HepG2 (cell line): ENCODE data around the gene ZNF230. TPM values are rescaled to one million over a fixed set of nuclear protein-coding genes. Genes with fewer than 3 reads are reported as not detected.
A peak's percentile ranks its signal among the peaks of the same experiment; 100 is the strongest.

Source experiments
- ATF7 ChIP-seq, 2 experiments: fragments of 450-650 bp in 1 of 2; sonication (generic) in 1 of 2; formaldehyde crosslinking in 1 of 2; IDR thresholded peaks; 2 replicates each; pipeline versions ENCODE4 v1.4.0 to v1.6.1; 2016 to 2020; ENCODE audit warnings: antibody characterized with exemption in 1 of 2, mild to moderate bottlenecking in 1 of 2, missing genetic modification reagents in 1 of 2
- CC2D1A ChIP-seq: sonication (generic); formaldehyde crosslinking; IDR thresholded peaks from 2 replicates; pipeline ENCODE4 v1.8.1; 2023; ENCODE audit warnings: mild to moderate bottlenecking, missing genetic modification reagents
- CREB1 ChIP-seq, 2 experiments: fragments of 450-650 bp in 1 of 2; IDR thresholded peaks; 2 replicates each; pipeline ENCODE4 v1.6.1; 2016 to 2017; ENCODE audit warnings: control low read depth in 1 of 2, mild to moderate bottlenecking in 1 of 2, missing compliant biosample characterization in 1 of 2, missing genetic modification characterization in 1 of 2
- DRAP1 ChIP-seq: IDR thresholded peaks from 2 replicates; pipeline ENCODE4 v1.6.1; 2016; ENCODE audit warnings: missing genetic modification reagents, missing compliant biosample characterization
- HBP1 ChIP-seq: IDR thresholded peaks from 2 replicates; pipeline ENCODE4 v1.6.1; 2016; ENCODE audit warnings: low read depth, control low read depth
- JUN ChIP-seq: sonication (generic); formaldehyde crosslinking; IDR thresholded peaks from 2 replicates; pipeline ENCODE4 v1.4.0; 2020; ENCODE audit warnings: mild to moderate bottlenecking, missing genetic modification reagents
- MIER2 ChIP-seq: IDR thresholded peaks from 2 replicates; pipeline ENCODE4 v1.6.1; 2016; ENCODE audit warnings: missing biosample characterization, missing genetic modification reagents
- MYC ChIP-seq: sonication (generic); formaldehyde crosslinking; IDR thresholded peaks from 2 replicates; pipeline ENCODE4 v1.9.0; 2021; ENCODE audit warnings: missing genetic modification reagents, borderline replicate concordance
- THAP11 ChIP-seq: IDR thresholded peaks from 2 replicates; pipeline ENCODE4 v1.6.1; 2016; ENCODE audit warnings: missing biosample characterization, missing genetic modification reagents
- U2AF1 ChIP-seq: fragments of 200-400 bp; formaldehyde crosslinking; optimal IDR thresholded peaks from 2 replicates; pipeline ENCODE3; 2017; ENCODE audit warnings: mild to moderate bottlenecking, low read depth, low read length
- ZHX1 ChIP-seq: sonication (generic); formaldehyde crosslinking; IDR thresholded peaks from 2 replicates; pipeline ENCODE4 v1.8.1; 2022; ENCODE audit warnings: low read depth, mild to moderate bottlenecking, missing genetic modification reagents
- ZNF280B ChIP-seq: sonication (generic); formaldehyde crosslinking; IDR thresholded peaks from 2 replicates; pipeline ENCODE4 v1.5.0; 2020; ENCODE audit warnings: missing genetic modification reagents, mild to moderate bottlenecking, borderline replicate concordance
- ZNF367 ChIP-seq: sonication (generic); formaldehyde crosslinking; IDR thresholded peaks from 2 replicates; pipeline ENCODE4 v1.4.0; 2020; ENCODE audit warnings: missing genetic modification reagents, borderline replicate concordance
- ZNF530 ChIP-seq: sonication (generic); formaldehyde crosslinking; IDR thresholded peaks from 2 replicates; pipeline ENCODE4 v1.5.0; 2020; ENCODE audit warnings: low read depth, mild to moderate bottlenecking, missing genetic modification reagents
- ZNF687 ChIP-seq: sonication (generic); formaldehyde crosslinking; IDR thresholded peaks from 2 replicates; pipeline ENCODE4 v1.5.1; 2020; ENCODE audit warnings: mild to moderate bottlenecking, missing genetic modification reagents, moderate library complexity
- polyA plus RNA-seq, 8 experiments: library from polyadenylated mRNA; depleted of rRNA in 3 of 8; stranded (reverse) in 7 of 8; unstranded in 1 of 8; fragments of >200 nt; fragmentation: Illumina TruSeq in 4 of 8; extraction: Trizol in 4 of 8; gene quantifications; 2 replicates each; pipeline versions ENCODE4 v1.2.1 to v1.2.3, GENCODE V29; 2011 to 2016; ENCODE audit warnings: low read depth in 4 of 8, missing spikeins in 1 of 8, mixed read lengths in 1 of 8; ENCODE audit not compliant: insufficient read depth in 1 of 8
- total RNA-seq, 5 experiments: library from RNA; depleted of rRNA; stranded (reverse); fragments of >200 nt; fragmentation: Illumina TruSeq; extraction: Trizol; gene quantifications; 2 replicates each; pipeline ENCODE4 v1.2.3, GENCODE V29; 2016; ENCODE audit warnings: low read depth in 1 of 5

Gene ZNF230
- total and polyA plus RNA-seq, 2 of the 13 experiments (the other 11 are each of a cell fraction or from before 2014, with no cell fraction given), result 2.4 to 5.5 TPM

GRCh38 chr19:44002566-44003460 is at the start of gene ZNF230 (continued):
- peak; percentile 68 for TF ChIP-seq ZNF687
- no peak for TF ChIP-seq ATF7 (IDR thresholded peaks at IDR 0.05)
- no peak for TF ChIP-seq ATF7 (CRISPR knock-in tag; IDR thresholded peaks at IDR 0.05)
- peak; percentile 99 for TF ChIP-seq THAP11
- TF ChIP-seq CREB1 (IDR thresholded peaks at IDR 0.05), result peak; percentile 56; the same call in 1 of the 2 replicates
- peak; percentile 87 for TF ChIP-seq CREB1 (CRISPR knock-in tag; IDR thresholded peaks at IDR 0.05)
- TF ChIP-seq ZHX1 (CRISPR knock-in tag), result peak; percentile 62
- TF ChIP-seq ZNF280B (CRISPR knock-in tag), result peak; percentile 40; the same call in 1 of the 2 replicates
- TF ChIP-seq MYC (CRISPR knock-in tag), result 0 out of 2 replicates have a peak, but pooled peaks have one; percentile 36
- no peak for TF ChIP-seq ZNF367 (CRISPR knock-in tag)
- no peak for TF ChIP-seq U2AF1
- peak; percentile 72; the same call in 1 of the 2 replicates for TF ChIP-seq DRAP1 (CRISPR knock-in tag)
- TF ChIP-seq HBP1 (CRISPR knock-in tag), result no peak
- TF ChIP-seq ZNF530, result no peak
- TF ChIP-seq MIER2 (CRISPR knock-in tag), result 0 out of 2 replicates have a peak, but pooled peaks have one; percentile 13
- TF ChIP-seq JUN, result no peak
- TF ChIP-seq CC2D1A, result 0 out of 2 replicates have a peak, but pooled peaks have one; percentile 10
